Ectodermal cell (in vitro differentiated cells): ENCODE measurements around the gene PMP22.

Source experiments
- H3K27ac ChIP-seq: 2 replicates; pipeline ENCODE4 v1.7.0; 2013; ENCODE audit warnings: mild to moderate bottlenecking, low read depth, low read length; ENCODE audit not compliant: insufficient read depth, poor library complexity, severe bottlenecking
- H3K27me3 ChIP-seq: 2 replicates; pipeline ENCODE4 v1.7.0; 2013; ENCODE audit warnings: mild to moderate bottlenecking, low read length; ENCODE audit not compliant: insufficient read depth, control insufficient read depth, poor library complexity, severe bottlenecking
- H3K36me3 ChIP-seq: one replicate; pipeline ENCODE4 v1.7.0; 2013; ENCODE audit warnings: low read length; ENCODE audit not compliant: control insufficient read depth, insufficient read depth
- H3K4me1 ChIP-seq: one replicate; pipeline ENCODE4 v1.7.0; 2013; ENCODE audit warnings: low read length; ENCODE audit not compliant: control insufficient read depth, insufficient read depth
- H3K4me3 ChIP-seq: 2 replicates; pipeline ENCODE4 v1.7.0; 2013; ENCODE audit warnings: low read depth, low read length, control low read depth; ENCODE audit not compliant: insufficient read depth
- H3K9me3 ChIP-seq: 2 replicates; pipeline ENCODE4 v1.7.0; 2013; ENCODE audit warnings: mild to moderate bottlenecking, low read length, moderate library complexity; ENCODE audit not compliant: control insufficient read depth
- WGBS, 2 experiments: methylation state at CpG; one replicate each; pipeline ENCODE4 v1.1.7; 2013; ENCODE audit warnings: missing lambda C conversion rate in 2 of 2; 5-methylcytosine and 5-hydroxymethylcytosine counted together

The PMP22 gene

GRCh38 chr17:15264542-15264941 lies 584 bp downstream of the PMP22 start:
- H3K27me3 ChIP-seq, result peaks cover 61% of the 10 kb centered on the region
- no peaks in the 10 kb centered on the region for H3K36me3 ChIP-seq
- H3K4me3 ChIP-seq, result no peak overlapping the region
- H3K27ac ChIP-seq, result no peak overlapping the region
- no peaks in the 10 kb centered on the region for H3K9me3 ChIP-seq
- H3K4me1 ChIP-seq, result peaks cover 15% of the 10 kb centered on the region
- WGBS, 2 experiments, result 80 to 83% methylated on average over 2 of the region's 2 CpGs

GRCh38 chr17:15263680-15264079 lies 1.4 kb downstream of the PMP22 start:
- 90 to 93% methylated on average over 2 to 3 of the region's 3 CpGs for WGBS, 2 experiments
- Histone ChIP-seq H3K4me3 (no peak overlapping the region), H3K4me1 (peaks cover 15% of the 10 kb centered on the region), H3K27me3 (peaks cover 70% of the 10 kb centered on the region), H3K9me3 (no peaks in the 10 kb centered on the region), H3K36me3 (no peaks in the 10 kb centered on the region), H3K27ac (no peak overlapping the region)

GRCh38 chr17:15263206-15263579 lies 1.9 kb downstream of the PMP22 start:
- Histone ChIP-seq H3K9me3 (no peaks in the 10 kb centered on the region), H3K27ac (no peak overlapping the region), H3K27me3 (peaks cover 75% of the 10 kb centered on the region), H3K36me3 (no peaks in the 10 kb centered on the region), H3K4me3 (peak overlapping the region; percentile 57), H3K4me1 (peaks cover 15% of the 10 kb centered on the region)
- WGBS, 2 experiments, result 2 to 4% methylated on average over 17 of the region's 17 CpGs

- WGBS, 2 experiments, result 1% methylated on average over 60 of the region's 60 CpGs
- H3K36me3 ChIP-seq, result no peaks in the 10 kb centered on the region
- H3K9me3 ChIP-seq, result no peaks in the 10 kb centered on the region
- peaks cover 15% of the 10 kb centered on the region for H3K4me1 ChIP-seq
- no peak overlapping the region for H3K27ac ChIP-seq
- peaks cover 80% of the 10 kb centered on the region for H3K27me3 ChIP-seq
- peak overlapping the region; percentile 57 for H3K4me3 ChIP-seq
Observed at GRCh38 chr17:15262291-15263205, 2.6 kb downstream of the PMP22 start.

- Histone ChIP-seq H3K4me1 (peaks cover 15% of the 10 kb centered on the region), H3K9me3 (no peaks in the 10 kb centered on the region), H3K4me3 (peak overlapping the region; percentile 57), H3K36me3 (no peaks in the 10 kb centered on the region), H3K27ac (no peak overlapping the region), H3K27me3 (peaks cover 84% of the 10 kb centered on the region)
- 3 to 6% methylated on average over 9 of the region's 9 CpGs for WGBS, 2 experiments
Observed at GRCh38 chr17:15261802-15262290, 3.3 kb downstream of the PMP22 start.

- no peaks in the 10 kb centered on the region for H3K9me3 ChIP-seq
- peaks cover 84% of the 10 kb centered on the region for H3K27me3 ChIP-seq
- no peaks in the 10 kb centered on the region for H3K36me3 ChIP-seq
- no peak overlapping the region for H3K27ac ChIP-seq
- 3% methylated on average over 32 of the region's 32 CpGs for WGBS, 2 experiments
- peaks cover 15% of the 10 kb centered on the region for H3K4me1 ChIP-seq
- peak overlapping the region; percentile 57 for H3K4me3 ChIP-seq
Observed at GRCh38 chr17:15261258-15261801, 3.8 kb downstream of the PMP22 start.

GRCh38 chr17:15260376-15261257 lies 4.5 kb downstream of the PMP22 start:
- peak overlapping the region; percentile 57 for H3K4me3 ChIP-seq
- peaks cover 15% of the 10 kb centered on the region for H3K4me1 ChIP-seq
- no peaks in the 10 kb centered on the region for H3K36me3 ChIP-seq
- 1% methylated on average over 67 of the region's 67 CpGs for WGBS, 2 experiments
- no peaks in the 10 kb centered on the region for H3K9me3 ChIP-seq
- peaks cover 82% of the 10 kb centered on the region for H3K27me3 ChIP-seq
- H3K27ac ChIP-seq, result no peak overlapping the region

- Histone ChIP-seq H3K9me3 (no peaks in the 10 kb centered on the region), H3K4me1 (peaks cover 14% of the 10 kb centered on the region), H3K27me3 (peaks cover 56% of the 10 kb centered on the region), H3K36me3 (no peaks in the 10 kb centered on the region), H3K4me3 (no peak overlapping the region), H3K27ac (no peak overlapping the region)
- WGBS, 2 experiments, result 92 to 95% methylated on average over 5 of the region's 6 CpGs
Observed at GRCh38 chr17:15257796-15258512, 7.2 kb downstream of the PMP22 start.

GRCh38 chr17:15257258-15257788 lies 7.8 kb downstream of the PMP22 start:
- Histone ChIP-seq H3K36me3 (no peaks in the 10 kb centered on the region), H3K27me3 (peaks cover 49% of the 10 kb centered on the region), H3K4me1 (peaks cover 8% of the 10 kb centered on the region), H3K9me3 (no peaks in the 10 kb centered on the region), H3K4me3 (no peak overlapping the region), H3K27ac (no peak overlapping the region)
- WGBS, 2 experiments, result 12 to 18% methylated on average over 17 of the region's 17 CpGs
